Fibroblast of lung (primary cell): ENCODE results near the gene SEMA5B. TPM values are rescaled to one million over a fixed set of nuclear protein-coding genes. Genes with fewer than 3 reads are reported as not detected.

Experiments used
- DNase-seq, 2 donors: peaks; one replicate each; pipeline versions ENCODE4 v3.0.0 to v3.0.0-alpha.2; 2010; ENCODE audit warnings: low read depth in 2 of 2
- H2AFZ ChIP-seq: 2 replicates; pipeline ENCODE4 v1.5.1; 2012; ENCODE audit warnings: low read length, control low read depth, inconsistent platforms
- H3K27ac ChIP-seq: 2 replicates; pipeline ENCODE4 v1.5.1; 2011; ENCODE audit warnings: low read length, control low read depth; ENCODE audit not compliant: insufficient read depth
- H3K27me3 ChIP-seq: 2 replicates; pipeline ENCODE4 v1.5.1; 2011; ENCODE audit warnings: mild to moderate bottlenecking, low read length; ENCODE audit not compliant: control insufficient read depth, insufficient read depth
- H3K36me3 ChIP-seq: 2 replicates; pipeline ENCODE4 v1.5.1; 2011; ENCODE audit warnings: low read length; ENCODE audit not compliant: control insufficient read depth, insufficient read depth
- H3K4me1 ChIP-seq: 2 replicates; pipeline ENCODE4 v1.5.1; 2011; ENCODE audit warnings: low read length; ENCODE audit not compliant: control insufficient read depth, insufficient read depth; ENCODE audit errors: extremely low read depth
- H3K4me2 ChIP-seq: 2 replicates; pipeline ENCODE4 v1.5.1; 2011; ENCODE audit warnings: low read length, control low read depth; ENCODE audit not compliant: insufficient read depth; ENCODE audit errors: extremely low read depth
- H3K4me3 ChIP-seq, 4 experiments: fragments of 200-600 bp in 1 of 4; sonication (generic) in 1 of 4; replicated peaks in 1 of 4; 2 replicates each; pipeline ENCODE4 v1.5.1; 2011 to 2016; ENCODE audit warnings: low read length in 4 of 4, low read depth in 3 of 4, mild to moderate bottlenecking in 3 of 4, control low read depth in 2 of 4, inconsistent platforms in 1 of 4, mixed read lengths in 1 of 4; ENCODE audit not compliant: insufficient read depth in 1 of 4; ENCODE audit errors: control extremely low read depth in 1 of 4
- H3K79me2 ChIP-seq: 2 replicates; pipeline ENCODE4 v1.5.1; 2012; ENCODE audit warnings: mild to moderate bottlenecking, low read length, inconsistent platforms; ENCODE audit not compliant: control insufficient read depth, insufficient read depth
- H3K9ac ChIP-seq: 2 replicates; pipeline ENCODE4 v1.5.1; 2011; ENCODE audit warnings: mild to moderate bottlenecking, low read length, control low read depth; ENCODE audit not compliant: insufficient read depth
- H3K9me3 ChIP-seq: 2 replicates; pipeline ENCODE4 v1.5.1; 2012; ENCODE audit warnings: low read depth, low read length; ENCODE audit not compliant: control insufficient read depth, insufficient read depth
- H4K20me1 ChIP-seq: 2 replicates; pipeline ENCODE4 v1.5.1; 2011; ENCODE audit warnings: low read length; ENCODE audit not compliant: control insufficient read depth, insufficient read depth; ENCODE audit errors: extremely low read depth
- EZH2 ChIP-seq: IDR thresholded peaks from 2 replicates; pipeline ENCODE4 v1.5.1; 2012; ENCODE audit warnings: low read length, control low read depth, mild to moderate bottlenecking; ENCODE audit errors: missing control alignments
- polyA plus RNA-seq, 2 donors: library from polyadenylated mRNA; depleted of rRNA in 1 of 2; stranded (reverse) in 1 of 2; unstranded in 1 of 2; fragments of >200 nt; gene quantifications; 2 replicates each; pipeline ENCODE4 v1.2.1, GENCODE V29; 2011 to 2012; ENCODE audit warnings: missing spikeins in 1 of 2
- total RNA-seq: library from RNA; depleted of rRNA; stranded (reverse); fragments of >200 nt; gene quantifications from 2 replicates; pipeline ENCODE4 v1.2.1, GENCODE V29; 2014
- TF ChIP-seq, protein P1 (sequence below), 2 donors: IDR thresholded peaks in 1 of 2; conservative IDR thresholded peaks in 1 of 2; 1 replicate in 1 of 2; 2 replicates in 1 of 2; pipeline ENCODE4 v1.5.1; 2011 to 2012; ENCODE audit warnings: low read length in 2 of 2, control low read depth in 1 of 2, inconsistent platforms in 1 of 2, low read depth in 1 of 2, mild to moderate bottlenecking in 1 of 2

The SEMA5B gene
- total and polyA plus RNA-seq, 2 donors (not counting 1 experiment from before 2014, with no cell fraction given): not detected

DNA sequence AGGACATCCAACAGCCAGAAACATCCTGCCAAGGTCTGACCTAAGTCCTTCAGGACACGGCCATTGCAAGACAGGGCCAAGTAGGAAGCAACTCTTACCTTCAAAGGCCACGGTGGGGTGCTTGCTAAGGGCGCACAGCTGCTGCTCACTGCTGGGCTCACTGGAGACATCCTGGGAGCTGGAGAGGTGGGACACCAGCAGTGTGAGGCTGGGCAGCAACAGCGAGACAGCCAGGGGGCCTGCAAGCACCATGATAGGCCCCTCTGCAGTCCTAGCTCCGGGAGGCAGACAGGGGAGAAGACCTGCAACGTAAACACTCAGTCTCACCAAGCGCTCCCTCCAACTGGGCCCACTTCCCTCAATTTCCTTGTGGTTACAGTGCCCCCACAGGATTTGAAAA lies 79.2 kb downstream of the SEMA5B start:
- H3K9ac ChIP-seq: no peak overlapping the region
- DNase-seq: no peak
- no peaks in the 10 kb centered on the region for H3K9me3 ChIP-seq
- no peak overlapping the region for H2AFZ ChIP-seq
- TF ChIP-seq EZH2: no peak
- TF ChIP-seq, protein P1, sequence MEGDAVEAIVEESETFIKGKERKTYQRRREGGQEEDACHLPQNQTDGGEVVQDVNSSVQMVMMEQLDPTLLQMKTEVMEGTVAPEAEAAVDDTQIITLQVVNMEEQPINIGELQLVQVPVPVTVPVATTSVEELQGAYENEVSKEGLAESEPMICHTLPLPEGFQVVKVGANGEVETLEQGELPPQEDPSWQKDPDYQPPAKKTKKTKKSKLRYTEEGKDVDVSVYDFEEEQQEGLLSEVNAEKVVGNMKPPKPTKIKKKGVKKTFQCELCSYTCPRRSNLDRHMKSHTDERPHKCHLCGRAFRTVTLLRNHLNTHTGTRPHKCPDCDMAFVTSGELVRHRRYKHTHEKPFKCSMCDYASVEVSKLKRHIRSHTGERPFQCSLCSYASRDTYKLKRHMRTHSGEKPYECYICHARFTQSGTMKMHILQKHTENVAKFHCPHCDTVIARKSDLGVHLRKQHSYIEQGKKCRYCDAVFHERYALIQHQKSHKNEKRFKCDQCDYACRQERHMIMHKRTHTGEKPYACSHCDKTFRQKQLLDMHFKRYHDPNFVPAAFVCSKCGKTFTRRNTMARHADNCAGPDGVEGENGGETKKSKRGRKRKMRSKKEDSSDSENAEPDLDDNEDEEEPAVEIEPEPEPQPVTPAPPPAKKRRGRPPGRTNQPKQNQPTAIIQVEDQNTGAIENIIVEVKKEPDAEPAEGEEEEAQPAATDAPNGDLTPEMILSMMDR (conservative IDR thresholded peaks at IDR 0.05 in 1 of 2, IDR thresholded peaks at IDR 0.05 in 1 of 2; ENCODE audit: low read depth in 1 of 2, low read length in 2 of 2): no peak
- H3K27me3 ChIP-seq: no peaks in the 10 kb centered on the region
- H3K79me2 ChIP-seq: no peaks in the 10 kb centered on the region
- no peak overlapping the region for H3K4me3 ChIP-seq
- H3K4me1 ChIP-seq: no peaks in the 10 kb centered on the region
- no peaks in the 10 kb centered on the region for H4K20me1 ChIP-seq
- no peak overlapping the region for H3K4me2 ChIP-seq
- no peaks in the 10 kb centered on the region for H3K36me3 ChIP-seq
- no peak overlapping the region for H3K27ac ChIP-seq

GRCh38 chr3:122947738-122948137 lies 79.8 kb downstream of the SEMA5B start:
- Histone ChIP-seq H3K79me2 (no peaks in the 10 kb centered on the region), H3K27me3 (no peaks in the 10 kb centered on the region), H3K4me3 (no peak overlapping the region), H3K36me3 (no peaks in the 10 kb centered on the region), H3K4me2 (no peak overlapping the region), H4K20me1 (no peaks in the 10 kb centered on the region), H2AFZ (no peak overlapping the region), H3K4me1 (no peaks in the 10 kb centered on the region), H3K9ac (no peak overlapping the region), H3K9me3 (no peaks in the 10 kb centered on the region), H3K27ac (no peak overlapping the region)
- TF ChIP-seq, protein P1 (conservative IDR thresholded peaks at IDR 0.05 in 1 of 2, IDR thresholded peaks at IDR 0.05 in 1 of 2; ENCODE audit: low read depth in 1 of 2, low read length in 2 of 2): no peak
- TF ChIP-seq EZH2: no peak
- peak in 1 of 2 donors; percentile 30 for DNase-seq

- no peak for DNase-seq
- no peaks in the 10 kb centered on the region for H3K36me3 ChIP-seq
- H3K9ac ChIP-seq: no peak overlapping the region
- H3K79me2 ChIP-seq: no peaks in the 10 kb centered on the region
- no peak overlapping the region for H3K27ac ChIP-seq
- H3K4me3 ChIP-seq: no peak overlapping the region
- TF ChIP-seq, protein P1 (conservative IDR thresholded peaks at IDR 0.05 in 1 of 2, IDR thresholded peaks at IDR 0.05 in 1 of 2; ENCODE audit: low read depth in 1 of 2, low read length in 2 of 2): no peak
- no peak for TF ChIP-seq EZH2
- peaks cover 1% of the 10 kb centered on the region for H3K27me3 ChIP-seq
- no peaks in the 10 kb centered on the region for H3K9me3 ChIP-seq
- no peak overlapping the region for H2AFZ ChIP-seq
- no peaks in the 10 kb centered on the region for H3K4me1 ChIP-seq
- no peak overlapping the region for H3K4me2 ChIP-seq
- no peaks in the 10 kb centered on the region for H4K20me1 ChIP-seq
These were observed 80.4 kb downstream of the SEMA5B start for GRCh38 chr3:122947196-122947595.
